GM12878 (cell line): ENCODE results near the gene TRIP12. TPM values are rescaled to one million over a fixed set of nuclear protein-coding genes. Genes with fewer than 3 reads are reported as not detected.

Experiments
- ATAC-seq: fragments of 200-7000 bp; cut with Tn5 transposase; 3 replicates; pipeline ENCODE4 v1.9.1; 2020; ENCODE audit warnings: mild to moderate bottlenecking, moderate library complexity
- BruUV-seq: library from RNA; stranded (reverse); fragments of 400-500 nt; replicated peaks from 2 replicates; lab custom pipeline; 2021; lab: Mats Ljungman, UMichigan
- CTCF ChIA-PET: fragments of 300-600 bp; sonication (Branson Sonifier 250); formaldehyde crosslinking; extraction: SDS; loops from one replicate; lab custom pipeline; 2021; ENCODE audit warnings: inconsistent platforms; lab: Yijun Ruan, JAX
- POLR2A ChIA-PET: fragments of 350-600 bp; formaldehyde crosslinking; extraction: SDS; loops from one replicate; lab custom pipeline; 2021; ENCODE audit warnings: inconsistent platforms; lab: Charles Lee
- RAD21 ChIA-PET: fragments of 300-600 bp; sonication (Branson Sonifier 250); formaldehyde crosslinking; loops from one replicate; lab custom pipeline; 2023; ENCODE audit warnings: antibody characterized with exemption; ENCODE audit not compliant: unreplicated experiment; lab: Charles Lee
- SMC1A ChIA-PET: fragments of 300-600 bp; sonication (Branson Sonifier 250); formaldehyde crosslinking; loops from one replicate; lab custom pipeline; 2023; ENCODE audit not compliant: unreplicated experiment, uncharacterized antibody; lab: Charles Lee
- DNase-seq: peaks from one replicate; pipeline ENCODE4 v3.0.0-alpha.2; 2011; ENCODE audit warnings: low read depth, low spot score
- FAIRE-seq: peaks from 3 replicates; lab custom pipeline; 2011; peaks lifted over from hg19 to GRCh38; lab: Jason Lieb, UNC
- H2AFZ ChIP-seq: 2 replicates; pipeline ENCODE4 v1.6.0; 2011; ENCODE audit warnings: low read depth, low read length, control low read depth; ENCODE audit not compliant: control insufficient read depth
- H3K27ac ChIP-seq: 2 replicates; pipeline ENCODE4 v1.5.1; 2011; ENCODE audit warnings: control low read depth; ENCODE audit not compliant: control insufficient read depth, insufficient read depth
- H3K27me3 ChIP-seq, 2 experiments: replicated peaks in 1 of 2; 2 replicates each; pipeline versions ENCODE4 v1.6.0 to v1.6.1; 2011; ENCODE audit warnings: low read length in 1 of 2; ENCODE audit not compliant: control insufficient read depth in 2 of 2, insufficient read depth in 2 of 2
- H3K36me3 ChIP-seq, 2 experiments: 2 replicates each; pipeline ENCODE4 v1.5.1; 2011; ENCODE audit warnings: low read length in 1 of 2; ENCODE audit not compliant: control insufficient read depth in 2 of 2, insufficient read depth in 2 of 2
- H3K4me1 ChIP-seq: 2 replicates; pipeline ENCODE4 v1.6.1; 2011; ENCODE audit warnings: mild to moderate bottlenecking, low read length, moderate library complexity, mixed read lengths; ENCODE audit not compliant: control insufficient read depth, insufficient read depth
- H3K4me2 ChIP-seq: 2 replicates; pipeline ENCODE4 v1.6.0; 2011; ENCODE audit warnings: control low read depth; ENCODE audit not compliant: control insufficient read depth, insufficient read depth
- H3K4me3 ChIP-seq: fragments of 200-600 bp; sonication (generic); 2 replicates; pipeline ENCODE4 v1.5.1; 2016
- H3K79me2 ChIP-seq: 2 replicates; pipeline ENCODE4 v1.6.0; 2011; ENCODE audit warnings: low read length; ENCODE audit not compliant: control insufficient read depth, insufficient read depth
- H3K9ac ChIP-seq: 2 replicates; pipeline ENCODE4 v1.8.0; 2011; ENCODE audit warnings: low read length, control low read depth, mixed read lengths; ENCODE audit not compliant: control insufficient read depth, insufficient read depth
- H3K9me3 ChIP-seq: replicated peaks from 3 replicates; pipeline ENCODE4 v1.5.1; 2011; ENCODE audit warnings: mild to moderate bottlenecking, low read length; ENCODE audit not compliant: control insufficient read depth, insufficient read depth
- H4K20me1 ChIP-seq: 2 replicates; pipeline ENCODE4 v1.6.0; 2011; ENCODE audit not compliant: control insufficient read depth, insufficient read depth
- CBFB ChIP-seq: IDR thresholded peaks from 2 replicates; pipeline ENCODE4 v1.6.1; 2016; ENCODE audit warnings: antibody characterized with exemption, low read depth
- CHD1 ChIP-seq: IDR thresholded peaks from 2 replicates; pipeline ENCODE4 v1.6.1; 2012; ENCODE audit warnings: low read depth, low read length, improper control_type of control experiment
- CHD2 ChIP-seq: IDR thresholded peaks from 2 replicates; pipeline ENCODE4 v1.6.1; 2011; ENCODE audit warnings: low read depth, low read length, improper control_type of control experiment, borderline replicate concordance
- IKZF1 ChIP-seq: fragments of 450-650 bp; conservative IDR thresholded peaks from 2 replicates; pipeline ENCODE4 v1.6.1; 2017; ENCODE audit warnings: antibody characterized with exemption, mild to moderate bottlenecking
- LARP7 ChIP-seq: fragments of 450-650 bp; IDR thresholded peaks from 2 replicates; pipeline ENCODE4 v1.6.1; 2017; ENCODE audit warnings: mild to moderate bottlenecking
- MEF2B ChIP-seq: fragments of 450-650 bp; IDR thresholded peaks from 2 replicates; pipeline ENCODE4 v1.6.1; 2018; ENCODE audit warnings: mild to moderate bottlenecking, moderate library complexity; ENCODE audit not compliant: partially characterized antibody, poor library complexity, severe bottlenecking
- WGBS: methylation state at CpG from one replicate; pipeline ENCODE4 v1.1.6; 2016; ENCODE audit warnings: low lambda C conversion rate; ENCODE audit not compliant: insufficient replicate concordance, insufficient coverage; ENCODE audit errors: missing lambda C conversion rate; 5-methylcytosine and 5-hydroxymethylcytosine counted together
- in situ Hi-C: fragments of 300-500 bp; cut with MboI; formaldehyde crosslinking; loops from 9 replicates; pipeline ENCODE4 v1.14.3; 2018; ENCODE audit warnings: mixed read lengths
- intact Hi-C: fragments of 100-400 bp; cut with micrococcal nuclease; formaldehyde crosslinking; loops from one replicate; pipeline ENCODE4 v1.14.2; 2022; ENCODE audit not compliant: unreplicated experiment
- polyA plus RNA-seq, 11 experiments: library from polyadenylated mRNA; depleted of rRNA in 4 of 11; unstranded in 6 of 11; stranded (reverse) in 5 of 11; fragments of >200 nt; fragmentation: Nextera tagmentation in 4 of 11; fragmentation: Illumina TruSeq in 1 of 11; extraction: Ambion mirVana in 4 of 11; extraction: Trizol in 1 of 11; gene quantifications; 1 replicate in 1 of 11; 2 replicates in 10 of 11; pipeline versions ENCODE4 v1.2.1 to v1.2.3, GENCODE V29; 2011 to 2016; ENCODE audit warnings: inconsistent platforms in 2 of 11, missing spikeins in 2 of 11, low read depth in 1 of 11
- total RNA-seq, 4 experiments: library from RNA; depleted of rRNA in 3 of 4; stranded (reverse); fragments of >200 nt in 3 of 4; fragmentation: Illumina TruSeq in 1 of 4; extraction: Trizol in 1 of 4; gene quantifications; 2 replicates each; pipeline versions ENCODE4 v1.2.1 to v1.2.3, GENCODE V29; 2013 to 2021
- TF ChIP-seq, protein P1 (sequence below): IDR thresholded peaks from 2 replicates; pipeline ENCODE4 v1.6.1; 2011; ENCODE audit warnings: low read depth, low read length, improper control_type of control experiment, borderline replicate concordance
- TF ChIP-seq, protein P2 (sequence below): IDR thresholded peaks from 2 replicates; pipeline ENCODE4 v1.6.1; 2012; ENCODE audit warnings: mild to moderate bottlenecking, low read depth, low read length

The TRIP12 gene
- total and polyA plus RNA-seq, 10 of the 15 experiments (the other 5 are each of a cell fraction or from before 2014, with no cell fraction given) = 23.1 to 207 (median 97.0) TPM

DNA sequence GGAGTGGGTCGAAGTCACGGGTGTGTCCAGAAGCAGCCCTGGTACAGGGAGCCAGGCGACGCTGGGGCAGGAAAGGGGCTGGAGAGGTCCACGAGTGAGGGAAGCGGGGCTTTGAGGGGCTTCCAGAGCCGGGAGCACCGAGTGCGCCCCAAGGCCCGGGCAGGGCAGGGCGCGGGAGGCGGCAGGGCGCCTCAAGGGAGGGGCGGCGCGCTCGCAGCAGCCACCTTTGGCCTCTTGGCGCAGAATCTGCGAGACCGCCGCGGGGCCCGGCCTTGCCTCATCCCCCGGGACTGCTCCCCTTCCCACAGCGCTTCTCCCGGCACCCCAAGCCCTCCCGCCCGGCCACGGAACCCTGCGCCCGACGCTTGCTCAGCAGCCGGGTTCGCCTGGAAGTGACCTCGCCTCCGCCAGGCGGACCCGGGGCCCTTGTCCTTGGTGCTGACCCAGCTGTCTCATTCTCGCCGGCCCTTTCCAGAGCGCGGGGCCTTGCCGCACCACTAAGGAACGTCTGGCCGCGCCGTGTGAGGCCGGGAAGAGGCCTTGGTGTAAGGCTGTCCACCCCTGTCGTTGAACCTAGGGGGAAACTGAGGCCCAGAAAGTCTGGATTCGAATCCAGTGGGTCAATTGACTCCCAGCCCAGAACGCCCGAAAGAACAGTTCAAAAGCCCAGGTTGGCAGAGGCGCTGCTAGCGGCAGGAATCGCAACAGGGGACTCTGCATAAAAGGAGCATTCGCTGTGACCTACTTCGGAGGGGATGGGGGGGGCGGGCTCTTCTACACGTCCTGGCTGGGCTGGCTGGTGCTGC, 206.9 kb downstream of the TRIP12 start:
- POLR2A ChIA-PET = no interaction called here

More for the DNA sequence above, 206.9 kb downstream of the TRIP12 start:
- intact Hi-C loops (no loop called here), in situ Hi-C loops (no loop called here)
- ATAC-seq (peak; percentile 82), FAIRE-seq (no peak), DNase-seq (no peak)
- no peaks in the 10 kb centered on the region for H4K20me1 ChIP-seq
- TF ChIP-seq, protein P1, sequence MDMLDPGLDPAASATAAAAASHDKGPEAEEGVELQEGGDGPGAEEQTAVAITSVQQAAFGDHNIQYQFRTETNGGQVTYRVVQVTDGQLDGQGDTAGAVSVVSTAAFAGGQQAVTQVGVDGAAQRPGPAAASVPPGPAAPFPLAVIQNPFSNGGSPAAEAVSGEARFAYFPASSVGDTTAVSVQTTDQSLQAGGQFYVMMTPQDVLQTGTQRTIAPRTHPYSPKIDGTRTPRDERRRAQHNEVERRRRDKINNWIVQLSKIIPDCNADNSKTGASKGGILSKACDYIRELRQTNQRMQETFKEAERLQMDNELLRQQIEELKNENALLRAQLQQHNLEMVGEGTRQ = no peak
- TF ChIP-seq IKZF1 (no peak), CHD2 (no peak), CBFB (no peak), LARP7 (no peak), CHD1 (no peak), MEF2B (no peak)
- TF ChIP-seq, protein P2, sequence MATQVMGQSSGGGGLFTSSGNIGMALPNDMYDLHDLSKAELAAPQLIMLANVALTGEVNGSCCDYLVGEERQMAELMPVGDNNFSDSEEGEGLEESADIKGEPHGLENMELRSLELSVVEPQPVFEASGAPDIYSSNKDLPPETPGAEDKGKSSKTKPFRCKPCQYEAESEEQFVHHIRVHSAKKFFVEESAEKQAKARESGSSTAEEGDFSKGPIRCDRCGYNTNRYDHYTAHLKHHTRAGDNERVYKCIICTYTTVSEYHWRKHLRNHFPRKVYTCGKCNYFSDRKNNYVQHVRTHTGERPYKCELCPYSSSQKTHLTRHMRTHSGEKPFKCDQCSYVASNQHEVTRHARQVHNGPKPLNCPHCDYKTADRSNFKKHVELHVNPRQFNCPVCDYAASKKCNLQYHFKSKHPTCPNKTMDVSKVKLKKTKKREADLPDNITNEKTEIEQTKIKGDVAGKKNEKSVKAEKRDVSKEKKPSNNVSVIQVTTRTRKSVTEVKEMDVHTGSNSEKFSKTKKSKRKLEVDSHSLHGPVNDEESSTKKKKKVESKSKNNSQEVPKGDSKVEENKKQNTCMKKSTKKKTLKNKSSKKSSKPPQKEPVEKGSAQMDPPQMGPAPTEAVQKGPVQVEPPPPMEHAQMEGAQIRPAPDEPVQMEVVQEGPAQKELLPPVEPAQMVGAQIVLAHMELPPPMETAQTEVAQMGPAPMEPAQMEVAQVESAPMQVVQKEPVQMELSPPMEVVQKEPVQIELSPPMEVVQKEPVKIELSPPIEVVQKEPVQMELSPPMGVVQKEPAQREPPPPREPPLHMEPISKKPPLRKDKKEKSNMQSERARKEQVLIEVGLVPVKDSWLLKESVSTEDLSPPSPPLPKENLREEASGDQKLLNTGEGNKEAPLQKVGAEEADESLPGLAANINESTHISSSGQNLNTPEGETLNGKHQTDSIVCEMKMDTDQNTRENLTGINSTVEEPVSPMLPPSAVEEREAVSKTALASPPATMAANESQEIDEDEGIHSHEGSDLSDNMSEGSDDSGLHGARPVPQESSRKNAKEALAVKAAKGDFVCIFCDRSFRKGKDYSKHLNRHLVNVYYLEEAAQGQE = peak; percentile 91
- no peak overlapping the region for H3K27ac ChIP-seq
- H2AFZ ChIP-seq = no peak overlapping the region
- no peak overlapping the region for H3K4me3 ChIP-seq
- peak overlapping the region; percentile 90 for H3K4me2 ChIP-seq
- H3K79me2 ChIP-seq = no peaks in the 10 kb centered on the region
- H3K4me1 ChIP-seq = no peaks in the 10 kb centered on the region
- H3K27me3 ChIP-seq = peaks cover 8 to 39% of the 10 kb centered on the region in 2 experiments
- no peaks in the 10 kb centered on the region for H3K36me3 ChIP-seq
- BruUV-seq = no TSS peak
- H3K9me3 ChIP-seq = no peaks in the 10 kb centered on the region
- WGBS = 6% methylated on average over 49 of the region's 60 CpGs
- SMC1A ChIA-PET = no interaction called here
- CTCF ChIA-PET = interaction anchor here (0.9 kb wide), 1 partner anchor 281 kb away, joined by 3 read pairs; no protein-coding TSS in a partner anchor
- no peak overlapping the region for H3K9ac ChIP-seq
- RAD21 ChIA-PET = no interaction called here
